Measurements from ENCODE around the gene RBM33.

GRCh38 chr7:155780884-155781283, 136.4 kb downstream of the RBM33 start:
- TF ChIP-seq, protein P1, sequence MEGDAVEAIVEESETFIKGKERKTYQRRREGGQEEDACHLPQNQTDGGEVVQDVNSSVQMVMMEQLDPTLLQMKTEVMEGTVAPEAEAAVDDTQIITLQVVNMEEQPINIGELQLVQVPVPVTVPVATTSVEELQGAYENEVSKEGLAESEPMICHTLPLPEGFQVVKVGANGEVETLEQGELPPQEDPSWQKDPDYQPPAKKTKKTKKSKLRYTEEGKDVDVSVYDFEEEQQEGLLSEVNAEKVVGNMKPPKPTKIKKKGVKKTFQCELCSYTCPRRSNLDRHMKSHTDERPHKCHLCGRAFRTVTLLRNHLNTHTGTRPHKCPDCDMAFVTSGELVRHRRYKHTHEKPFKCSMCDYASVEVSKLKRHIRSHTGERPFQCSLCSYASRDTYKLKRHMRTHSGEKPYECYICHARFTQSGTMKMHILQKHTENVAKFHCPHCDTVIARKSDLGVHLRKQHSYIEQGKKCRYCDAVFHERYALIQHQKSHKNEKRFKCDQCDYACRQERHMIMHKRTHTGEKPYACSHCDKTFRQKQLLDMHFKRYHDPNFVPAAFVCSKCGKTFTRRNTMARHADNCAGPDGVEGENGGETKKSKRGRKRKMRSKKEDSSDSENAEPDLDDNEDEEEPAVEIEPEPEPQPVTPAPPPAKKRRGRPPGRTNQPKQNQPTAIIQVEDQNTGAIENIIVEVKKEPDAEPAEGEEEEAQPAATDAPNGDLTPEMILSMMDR (IDR thresholded peaks at IDR 0.05 in 8 of 11, conservative IDR thresholded peaks at IDR 0.05 in 3 of 11): no peak
- peak in 1 of 3 donors; percentile 8 for TF ChIP-seq POLR2AphosphoS5 (IDR thresholded peaks at IDR 0.05)
- TF ChIP-seq POLR2A (IDR thresholded peaks at IDR 0.05): no peak
